RWPE2 (cell line): ENCODE results near the gene MCC.
A peak's percentile ranks its signal among the peaks of the same experiment; 100 is the strongest.

Experiments
- ATAC-seq: fragments of 200-7000 bp; cut with Tn5 transposase; 3 replicates; pipeline ENCODE4 v1.9.1; 2021; ENCODE audit warnings: low read depth
- DNase-seq: peaks from one replicate; pipeline ENCODE4 v3.0.0-alpha.2; 2020; ENCODE audit warnings: low spot score
- H3K27ac ChIP-seq: fragments of 450-650 bp; 2 replicates; pipeline ENCODE4 v1.5.1; 2017; ENCODE audit warnings: mild to moderate bottlenecking; ENCODE audit not compliant: poor library complexity, severe bottlenecking
- H3K27me3 ChIP-seq: fragments of 250-450 bp; sonication (Bioruptor Pico); 2 replicates; pipeline ENCODE4 v1.5.1; 2021; ENCODE audit warnings: mild to moderate bottlenecking, moderate library complexity; ENCODE audit not compliant: insufficient read depth, poor library complexity, severe bottlenecking
- H3K36me3 ChIP-seq: fragments of 250-450 bp; sonication (Bioruptor Pico); 2 replicates; pipeline ENCODE4 v1.5.1; 2020; ENCODE audit warnings: low read depth, mild to moderate bottlenecking, moderate library complexity
- H3K4me1 ChIP-seq: fragments of 250-450 bp; sonication (Bioruptor Pico); 2 replicates; pipeline ENCODE4 v1.5.1; 2021; ENCODE audit warnings: mild to moderate bottlenecking, moderate library complexity; ENCODE audit not compliant: insufficient read depth, poor library complexity, severe bottlenecking
- H3K4me3 ChIP-seq: fragments of 250-450 bp; sonication (Bioruptor Pico); 2 replicates; pipeline ENCODE4 v1.5.1; 2021; ENCODE audit warnings: mild to moderate bottlenecking, moderate library complexity; ENCODE audit not compliant: severe bottlenecking
- H3K9me3 ChIP-seq: fragments of 250-450 bp; sonication (Bioruptor Pico); 2 replicates; pipeline ENCODE4 v1.5.1; 2021; ENCODE audit warnings: mild to moderate bottlenecking, moderate library complexity; ENCODE audit not compliant: severe bottlenecking
- TF ChIP-seq, protein P1 (sequence below): fragments of 450-650 bp; IDR thresholded peaks from one replicate; pipeline ENCODE4 v1.5.1; 2017; ENCODE audit warnings: mild to moderate bottlenecking, moderate library complexity; ENCODE audit not compliant: poor library complexity, severe bottlenecking

The MCC gene

DNA sequence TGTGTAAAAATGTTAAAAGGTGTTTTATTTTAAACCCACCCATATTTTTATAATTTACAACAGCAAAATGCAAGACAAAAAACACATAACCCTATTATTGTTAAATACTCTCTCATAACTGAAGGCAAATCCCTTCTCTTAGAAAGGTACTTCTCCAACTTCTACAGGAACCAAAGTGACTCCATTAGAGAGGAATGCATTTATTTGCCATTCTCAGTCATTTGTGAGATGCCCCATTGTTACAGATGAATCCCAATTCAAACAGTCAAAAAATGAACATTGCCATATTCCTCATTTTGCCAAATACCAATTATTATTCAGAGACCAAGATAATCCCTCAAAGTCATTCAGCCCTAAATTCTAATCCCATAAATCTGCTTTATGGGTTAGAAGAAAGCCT, 229.2 kb downstream of the MCC start:
- TF ChIP-seq, protein P1, sequence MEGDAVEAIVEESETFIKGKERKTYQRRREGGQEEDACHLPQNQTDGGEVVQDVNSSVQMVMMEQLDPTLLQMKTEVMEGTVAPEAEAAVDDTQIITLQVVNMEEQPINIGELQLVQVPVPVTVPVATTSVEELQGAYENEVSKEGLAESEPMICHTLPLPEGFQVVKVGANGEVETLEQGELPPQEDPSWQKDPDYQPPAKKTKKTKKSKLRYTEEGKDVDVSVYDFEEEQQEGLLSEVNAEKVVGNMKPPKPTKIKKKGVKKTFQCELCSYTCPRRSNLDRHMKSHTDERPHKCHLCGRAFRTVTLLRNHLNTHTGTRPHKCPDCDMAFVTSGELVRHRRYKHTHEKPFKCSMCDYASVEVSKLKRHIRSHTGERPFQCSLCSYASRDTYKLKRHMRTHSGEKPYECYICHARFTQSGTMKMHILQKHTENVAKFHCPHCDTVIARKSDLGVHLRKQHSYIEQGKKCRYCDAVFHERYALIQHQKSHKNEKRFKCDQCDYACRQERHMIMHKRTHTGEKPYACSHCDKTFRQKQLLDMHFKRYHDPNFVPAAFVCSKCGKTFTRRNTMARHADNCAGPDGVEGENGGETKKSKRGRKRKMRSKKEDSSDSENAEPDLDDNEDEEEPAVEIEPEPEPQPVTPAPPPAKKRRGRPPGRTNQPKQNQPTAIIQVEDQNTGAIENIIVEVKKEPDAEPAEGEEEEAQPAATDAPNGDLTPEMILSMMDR: no peak
- no peaks in the 10 kb centered on the region for H3K27me3 ChIP-seq
- ATAC-seq (peak; percentile 60; the same call in 2 of the 3 replicates), DNase-seq (no peak)
- peaks cover 25% of the 10 kb centered on the region for H3K4me1 ChIP-seq
- no peak overlapping the region for H3K27ac ChIP-seq
- no peak overlapping the region for H3K4me3 ChIP-seq
- H3K9me3 ChIP-seq: no peaks in the 10 kb centered on the region
- H3K36me3 ChIP-seq: no peaks in the 10 kb centered on the region

DNA sequence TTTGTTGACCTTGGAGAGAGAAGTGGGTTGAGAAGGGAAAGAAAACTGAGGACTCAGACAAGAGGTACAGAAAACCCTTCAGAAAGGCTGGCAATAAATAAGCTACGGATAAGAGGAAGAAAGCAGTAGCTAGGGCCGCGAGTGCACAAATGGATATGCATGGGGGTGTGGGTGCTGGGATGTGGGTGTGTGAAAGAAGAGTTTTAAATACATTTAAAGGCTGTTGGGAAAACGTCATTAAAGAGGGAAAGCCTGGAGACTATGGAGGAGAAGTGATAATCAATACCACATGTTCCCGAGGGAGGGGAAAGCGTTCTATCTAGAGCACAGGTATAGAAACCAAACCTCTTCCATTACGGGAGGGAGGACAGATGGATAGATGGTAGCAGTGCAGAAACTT, 230.7 kb downstream of the MCC start:
- H3K9me3 ChIP-seq: no peaks in the 10 kb centered on the region
- TF ChIP-seq, protein P1: no peak
- H3K4me3 ChIP-seq: no peak overlapping the region
- peaks cover 14% of the 10 kb centered on the region for H3K4me1 ChIP-seq
- H3K27me3 ChIP-seq: no peaks in the 10 kb centered on the region
- H3K36me3 ChIP-seq: no peaks in the 10 kb centered on the region
- ATAC-seq (no peak), DNase-seq (no peak)
- H3K27ac ChIP-seq: no peak overlapping the region

DNA sequence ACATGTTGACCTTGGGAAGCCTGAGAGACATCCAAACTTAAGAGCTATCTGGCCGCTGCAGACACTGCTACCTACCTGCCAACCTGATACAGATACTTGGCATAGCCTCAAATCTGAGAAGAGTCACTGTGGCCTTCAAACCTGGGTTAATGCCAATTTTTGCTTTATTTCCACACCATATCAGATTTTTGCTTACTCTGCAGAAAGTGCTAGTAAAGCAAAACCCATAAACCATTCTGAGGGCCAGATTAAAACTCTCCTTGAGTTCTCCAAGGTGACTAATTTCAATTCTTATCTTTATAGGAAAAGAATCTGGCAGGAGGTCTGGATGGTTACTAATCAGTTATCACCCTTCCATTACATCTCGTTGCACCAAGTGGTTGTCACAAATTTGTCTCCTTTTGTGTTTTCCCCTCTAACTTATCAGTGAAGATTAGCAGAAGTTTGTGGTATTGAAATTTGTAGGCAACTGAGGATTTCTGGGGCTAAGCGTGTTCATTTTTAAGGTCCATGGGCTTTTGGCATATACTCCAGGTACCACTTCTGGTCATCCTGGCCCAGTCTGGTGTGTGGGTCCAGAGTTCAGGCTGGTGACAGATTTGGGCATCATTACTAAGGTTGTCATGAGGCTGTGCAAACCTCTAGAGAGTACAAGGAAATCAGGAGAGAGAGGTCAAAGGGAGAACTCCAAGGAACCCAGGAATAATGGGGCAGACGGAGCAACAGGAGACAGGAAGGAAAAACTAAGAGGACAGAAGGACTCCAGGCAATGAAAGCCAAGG, 231.4 kb downstream of the MCC start:
- no peaks in the 10 kb centered on the region for H3K36me3 ChIP-seq
- TF ChIP-seq, protein P1: no peak
- ATAC-seq: no peak; the same call in 2 of the 3 replicates
- no peak overlapping the region for H3K4me3 ChIP-seq
- no peaks in the 10 kb centered on the region for H3K27me3 ChIP-seq
- no peaks in the 10 kb centered on the region for H3K9me3 ChIP-seq
- H3K27ac ChIP-seq: no peak overlapping the region
- DNase-seq: no peak
- peaks cover 14% of the 10 kb centered on the region for H3K4me1 ChIP-seq

DNA sequence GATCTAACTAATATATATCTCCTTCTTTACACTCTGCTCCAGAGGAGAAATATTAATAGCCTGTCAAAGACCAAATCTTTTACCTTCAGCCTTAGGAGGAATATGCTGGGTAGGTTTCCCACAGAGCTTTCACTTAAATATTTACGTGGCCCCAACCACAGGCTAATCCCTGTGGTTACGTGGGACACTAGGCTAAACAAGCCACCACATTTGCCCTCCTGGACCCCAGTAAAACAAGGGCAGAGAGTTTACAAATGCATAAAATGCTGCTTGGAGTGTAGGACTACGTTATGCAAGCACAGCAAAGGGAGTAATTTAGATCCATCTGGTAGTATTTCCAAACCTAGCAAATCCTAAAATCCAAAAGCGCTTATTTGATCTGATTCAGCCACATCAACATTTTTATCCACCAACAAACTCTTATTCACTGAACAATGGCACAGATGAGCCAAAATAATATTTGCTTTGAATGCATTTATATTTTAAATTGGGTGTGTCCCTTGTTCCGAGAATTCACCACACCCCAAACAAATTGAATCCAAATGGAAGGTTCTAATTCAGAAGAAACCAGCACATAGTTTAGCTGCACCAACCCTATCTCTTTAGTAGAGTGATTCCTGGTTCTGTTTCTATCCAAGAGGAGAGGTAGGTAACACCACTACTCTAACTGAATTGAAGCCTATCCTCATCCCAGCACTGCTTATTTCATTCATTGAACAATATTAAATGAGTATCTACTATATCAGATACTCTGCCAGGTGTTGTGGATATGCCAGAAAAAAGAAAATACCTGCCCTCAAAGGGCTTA, 232.5 kb downstream of the MCC start:
- H3K27ac ChIP-seq: no peak overlapping the region

More for the DNA sequence above, 232.5 kb downstream of the MCC start:
- ATAC-seq (no peak), DNase-seq (no peak)
- TF ChIP-seq, protein P1: no peak
- Histone ChIP-seq H3K27me3 (no peaks in the 10 kb centered on the region), H3K36me3 (no peaks in the 10 kb centered on the region), H3K9me3 (no peaks in the 10 kb centered on the region), H3K4me3 (no peak overlapping the region), H3K4me1 (peaks cover 14% of the 10 kb centered on the region)
